ENCODE results near the gene PROC. TPM values are rescaled to one million over a fixed set of nuclear protein-coding genes. Genes with fewer than 3 reads are reported as not detected.

Gene PROC
- total RNA-seq, 2 experiments from 2014 or later: 0.28 TPM; not detected in 1

DNA sequence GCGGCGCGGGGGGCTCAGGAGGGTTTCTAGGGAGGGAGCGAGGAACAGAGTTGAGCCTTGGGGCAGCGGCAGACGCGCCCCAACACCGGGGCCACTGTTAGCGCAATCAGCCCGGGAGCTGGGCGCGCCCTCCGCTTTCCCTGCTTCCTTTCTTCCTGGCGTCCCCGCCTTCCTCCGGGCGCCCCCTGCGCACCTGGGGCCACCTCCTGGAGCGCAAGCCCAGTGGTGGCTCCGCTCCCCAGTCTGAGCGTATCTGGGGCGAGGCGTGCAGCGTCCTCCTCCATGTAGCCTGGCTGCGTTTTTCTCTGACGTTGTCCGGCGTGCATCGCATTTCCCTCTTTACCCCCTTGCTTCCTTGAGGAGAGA is 5.2 kb downstream of the PROC start:
- ATAC-seq (ENCODE audit: poor library complexity) (peak; percentile 32), DNase-seq (no peak)
- H3K27ac ChIP-seq (ENCODE audit: low read depth in 1 of 2, low read length in 2 of 2): no peak overlapping the region
- POLR2A ChIA-PET: no interaction called here
- peaks cover 8% of the 10 kb centered on the region for H3K4me1 Mint-ChIP-seq (ENCODE audit: low read depth)
- H3K9me3 Mint-ChIP-seq: no peaks in the 10 kb centered on the region
- no peak overlapping the region for H3K27ac Mint-ChIP-seq
- H3K27me3 ChIP-seq (ENCODE audit: control insufficient read depth in 1 of 2, insufficient read depth in 2 of 2, low read length in 2 of 2): peaks cover 22 to 29% of the 10 kb centered on the region in 2 experiments
- intact Hi-C loops (cut with DNase I, micrococcal nuclease): no loop called here
- H3K9me3 ChIP-seq (ENCODE audit: control insufficient read depth in 1 of 2, insufficient read depth in 1 of 2, low read length in 2 of 2): peaks cover 0 to 16% of the 10 kb centered on the region in 2 experiments
- peak overlapping the region; percentile 16 for H3K4me3 ChIP-seq (ENCODE audit: low read length)
- CTCF ChIA-PET: interaction anchor here (1.1 kb wide), 1 partner anchor 7 kb away, joined by 3 read pairs; no protein-coding TSS in a partner anchor
- TF ChIP-seq, protein P1, sequence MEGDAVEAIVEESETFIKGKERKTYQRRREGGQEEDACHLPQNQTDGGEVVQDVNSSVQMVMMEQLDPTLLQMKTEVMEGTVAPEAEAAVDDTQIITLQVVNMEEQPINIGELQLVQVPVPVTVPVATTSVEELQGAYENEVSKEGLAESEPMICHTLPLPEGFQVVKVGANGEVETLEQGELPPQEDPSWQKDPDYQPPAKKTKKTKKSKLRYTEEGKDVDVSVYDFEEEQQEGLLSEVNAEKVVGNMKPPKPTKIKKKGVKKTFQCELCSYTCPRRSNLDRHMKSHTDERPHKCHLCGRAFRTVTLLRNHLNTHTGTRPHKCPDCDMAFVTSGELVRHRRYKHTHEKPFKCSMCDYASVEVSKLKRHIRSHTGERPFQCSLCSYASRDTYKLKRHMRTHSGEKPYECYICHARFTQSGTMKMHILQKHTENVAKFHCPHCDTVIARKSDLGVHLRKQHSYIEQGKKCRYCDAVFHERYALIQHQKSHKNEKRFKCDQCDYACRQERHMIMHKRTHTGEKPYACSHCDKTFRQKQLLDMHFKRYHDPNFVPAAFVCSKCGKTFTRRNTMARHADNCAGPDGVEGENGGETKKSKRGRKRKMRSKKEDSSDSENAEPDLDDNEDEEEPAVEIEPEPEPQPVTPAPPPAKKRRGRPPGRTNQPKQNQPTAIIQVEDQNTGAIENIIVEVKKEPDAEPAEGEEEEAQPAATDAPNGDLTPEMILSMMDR (IDR thresholded peaks at IDR 0.05): no peak
- no peaks in the 10 kb centered on the region for H3K36me3 Mint-ChIP-seq (ENCODE audit: low read depth)
- H3K27me3 Mint-ChIP-seq: peaks cover 50% of the 10 kb centered on the region
- H3K36me3 ChIP-seq (ENCODE audit: insufficient read depth, low read length): no peaks in the 10 kb centered on the region
- peaks cover 14% of the 10 kb centered on the region for H3K4me1 ChIP-seq (ENCODE audit: insufficient read depth, low read length)
- H3K4me3 Mint-ChIP-seq: no peak overlapping the region

DNA sequence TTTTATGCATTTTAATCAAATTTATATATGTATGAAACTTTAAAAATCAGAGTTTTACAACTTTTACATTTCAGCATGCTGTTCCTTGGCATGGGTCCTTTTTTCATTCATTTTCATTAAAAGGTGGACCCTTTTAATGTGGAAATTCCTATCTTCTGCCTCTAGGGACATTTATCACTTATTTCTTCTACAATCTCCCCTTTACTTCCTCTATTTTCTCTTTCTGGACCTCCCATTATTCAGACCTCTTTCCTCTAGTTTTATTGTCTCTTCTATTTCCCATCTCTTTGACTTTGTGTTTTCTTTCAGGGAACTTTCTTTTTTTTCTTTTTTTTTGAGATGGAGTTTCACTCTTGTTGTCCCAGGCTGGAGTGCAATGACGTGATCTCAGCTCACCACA is 5.7 kb downstream of the PROC start:
- H3K4me3 ChIP-seq (ENCODE audit: low read length): no peak overlapping the region

DNA sequence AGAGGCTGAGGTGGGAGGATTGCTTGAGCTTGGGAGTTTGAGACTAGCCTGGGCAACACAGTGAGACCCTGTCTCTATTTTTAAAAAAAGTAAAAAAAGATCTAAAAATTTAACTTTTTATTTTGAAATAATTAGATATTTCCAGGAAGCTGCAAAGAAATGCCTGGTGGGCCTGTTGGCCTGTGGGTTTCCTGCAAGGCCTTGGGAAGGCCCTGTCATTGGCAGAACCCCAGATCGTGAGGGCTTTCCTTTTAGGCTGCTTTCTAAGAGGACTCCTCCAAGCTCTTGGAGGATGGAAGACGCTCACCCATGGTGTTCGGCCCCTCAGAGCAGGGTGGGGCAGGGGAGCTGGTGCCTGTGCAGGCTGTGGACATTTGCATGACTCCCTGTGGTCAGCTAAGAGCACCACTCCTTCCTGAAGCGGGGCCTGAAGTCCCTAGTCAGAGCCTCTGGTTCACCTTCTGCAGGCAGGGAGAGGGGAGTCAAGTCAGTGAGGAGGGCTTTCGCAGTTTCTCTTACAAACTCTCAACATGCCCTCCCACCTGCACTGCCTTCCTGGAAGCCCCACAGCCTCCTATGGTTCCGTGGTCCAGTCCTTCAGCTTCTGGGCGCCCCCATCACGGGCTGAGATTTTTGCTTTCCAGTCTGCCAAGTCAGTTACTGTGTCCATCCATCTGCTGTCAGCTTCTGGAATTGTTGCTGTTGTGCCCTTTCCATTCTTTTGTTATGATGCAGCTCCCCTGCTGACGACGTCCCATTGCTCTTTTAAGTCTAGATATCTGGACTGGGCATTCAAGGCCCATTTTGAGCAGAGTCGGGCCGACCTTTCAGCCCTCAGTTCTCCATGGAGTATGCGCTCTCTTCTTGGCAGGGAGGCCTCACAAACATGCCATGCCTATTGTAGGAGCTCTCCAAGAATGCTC is 6.6 kb downstream of the PROC start:
- Mint-ChIP-seq H3K4me3 (no peak overlapping the region), H3K36me3 (ENCODE audit: low read depth) (no peaks in the 10 kb centered on the region), H3K9me3 (no peaks in the 10 kb centered on the region), H3K27me3 (peaks cover 50% of the 10 kb centered on the region), H3K27ac (no peak overlapping the region), H3K4me1 (ENCODE audit: low read depth) (peaks cover 8% of the 10 kb centered on the region)
- peaks cover 22 to 29% of the 10 kb centered on the region in 2 experiments for H3K27me3 ChIP-seq (ENCODE audit: control insufficient read depth in 1 of 2, insufficient read depth in 2 of 2, low read length in 2 of 2)
- intact Hi-C loops (cut with DNase I, micrococcal nuclease): no loop called here
- DNase-seq (no peak), ATAC-seq (ENCODE audit: poor library complexity) (no peak)
- H3K9me3 ChIP-seq (ENCODE audit: control insufficient read depth in 1 of 2, insufficient read depth in 1 of 2, low read length in 2 of 2): peaks cover 0 to 16% of the 10 kb centered on the region in 2 experiments
- peaks cover 14% of the 10 kb centered on the region for H3K4me1 ChIP-seq (ENCODE audit: insufficient read depth, low read length)
- no peak overlapping the region for H3K4me3 ChIP-seq (ENCODE audit: low read length)
- TF ChIP-seq, protein P1 (IDR thresholded peaks at IDR 0.05): no peak
- CTCF ChIA-PET: interaction anchor here (1.1 kb wide), 1 partner anchor 9 kb away, joined by 3 read pairs; no protein-coding TSS in a partner anchor
- no peaks in the 10 kb centered on the region for H3K36me3 ChIP-seq (ENCODE audit: insufficient read depth, low read length)
- H3K27ac ChIP-seq (ENCODE audit: low read depth in 1 of 2, low read length in 2 of 2): no peak overlapping the region
- POLR2A ChIA-PET: no interaction called here

More for the DNA sequence above, 5.7 kb downstream of the PROC start:
- no peaks in the 10 kb centered on the region for H3K36me3 Mint-ChIP-seq (ENCODE audit: low read depth)
- ATAC-seq (ENCODE audit: poor library complexity) (no peak), DNase-seq (no peak)
- peaks cover 0 to 16% of the 10 kb centered on the region in 2 experiments for H3K9me3 ChIP-seq (ENCODE audit: control insufficient read depth in 1 of 2, insufficient read depth in 1 of 2, low read length in 2 of 2)
- TF ChIP-seq, protein P1 (IDR thresholded peaks at IDR 0.05): no peak
- no peak overlapping the region for H3K27ac Mint-ChIP-seq
- H3K27me3 Mint-ChIP-seq: peaks cover 50% of the 10 kb centered on the region
- no peaks in the 10 kb centered on the region for H3K36me3 ChIP-seq (ENCODE audit: insufficient read depth, low read length)
- peaks cover 8% of the 10 kb centered on the region for H3K4me1 Mint-ChIP-seq (ENCODE audit: low read depth)
- peaks cover 22 to 29% of the 10 kb centered on the region in 2 experiments for H3K27me3 ChIP-seq (ENCODE audit: control insufficient read depth in 1 of 2, insufficient read depth in 2 of 2, low read length in 2 of 2)
- ChIA-PET POLR2A (no interaction called here), CTCF (interaction anchor here (1.1 kb wide), 1 partner anchor 8 kb away, joined by 3 read pairs; no protein-coding TSS in a partner anchor)
- H3K4me3 Mint-ChIP-seq: peak overlapping the region; percentile 12
- no peak overlapping the region for H3K27ac ChIP-seq (ENCODE audit: low read depth in 1 of 2, low read length in 2 of 2)
- intact Hi-C loops (cut with DNase I, micrococcal nuclease): no loop called here
- H3K9me3 Mint-ChIP-seq: no peaks in the 10 kb centered on the region
- H3K4me1 ChIP-seq (ENCODE audit: insufficient read depth, low read length): peaks cover 14% of the 10 kb centered on the region
